COLO668 (cell line): Measurements from ENCODE around the gene ESM1.
"Not testable (repeated sequence)": the region's sequence is repeated elsewhere in the genome, so short reads cannot be mapped to it uniquely, and the experiment has no call there.

Source experiments
- DNase-seq: peaks from one replicate; lab custom pipeline; 2025; ENCODE audit not compliant: unreplicated experiment; lab: John Stamatoyannopoulos, UW

The ESM1 gene, protein sequence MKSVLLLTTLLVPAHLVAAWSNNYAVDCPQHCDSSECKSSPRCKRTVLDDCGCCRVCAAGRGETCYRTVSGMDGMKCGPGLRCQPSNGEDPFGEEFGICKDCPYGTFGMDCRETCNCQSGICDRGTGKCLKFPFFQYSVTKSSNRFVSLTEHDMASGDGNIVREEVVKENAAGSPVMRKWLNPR

GRCh38 chr5:54985301-54986268, at the start of gene ESM1:
ESM1 (minus strand) TSS chr5:54985593; CDS start chr5:54985517, 76 bp downstream.
- DNase-seq = peak; percentile 16

GRCh38 chr5:55033568-55033967, 48.2 kb upstream of the ESM1 start:
- DNase-seq = no peak

DNA sequence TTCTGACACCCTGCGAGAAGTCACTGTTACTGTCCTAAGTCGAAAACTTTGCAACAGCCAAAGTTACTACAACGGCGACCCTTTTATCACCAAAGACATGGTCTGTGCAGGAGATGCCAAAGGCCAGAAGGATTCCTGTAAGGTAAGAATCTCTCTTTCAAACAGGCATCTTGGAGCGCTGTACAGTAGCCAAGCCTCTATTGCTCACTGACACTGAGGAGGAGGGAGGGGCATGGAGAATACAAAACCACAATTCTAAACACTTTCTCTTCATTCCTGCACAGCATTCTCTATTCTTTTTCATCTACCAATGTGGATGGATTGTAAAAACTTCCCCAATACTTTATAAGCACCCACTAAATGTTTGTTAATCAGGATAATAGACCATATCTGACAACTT, 46.1 kb upstream of the ESM1 start:
- DNase-seq = no peak

DNA sequence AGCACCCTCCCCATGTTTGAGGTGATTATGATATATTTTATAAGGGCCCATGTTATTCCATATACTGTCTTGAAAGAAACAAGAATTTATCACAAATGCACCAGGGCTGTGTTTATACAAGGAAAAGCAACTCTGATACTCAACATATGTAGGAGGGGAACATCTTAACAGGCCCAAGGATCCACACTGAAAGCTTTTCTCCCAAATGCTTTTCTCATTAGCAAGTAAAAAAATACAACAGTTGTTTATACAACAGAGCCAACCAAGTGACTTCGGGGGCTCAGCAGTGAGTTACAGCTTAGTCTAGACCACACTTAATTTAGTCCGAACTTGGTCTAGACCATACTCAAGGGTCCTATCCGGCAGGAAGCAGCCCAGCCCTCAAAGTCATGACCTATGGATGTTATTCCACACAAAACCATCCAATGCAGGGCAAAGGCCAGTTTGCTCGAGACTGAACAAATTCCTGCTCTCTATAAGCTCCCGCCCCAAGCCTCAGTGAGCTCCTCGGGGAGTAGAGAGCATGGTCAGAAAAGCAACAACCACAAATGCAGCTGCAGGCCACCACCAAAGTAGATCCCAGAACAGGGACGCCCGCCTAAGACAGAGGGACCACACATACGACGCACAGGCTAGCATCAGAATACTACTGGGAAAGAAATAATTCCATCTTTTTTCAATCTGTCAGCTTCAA, 45.4 kb upstream of the ESM1 start:
- no peak for DNase-seq

- DNase-seq = no peak
These were observed 44.8 kb upstream of the ESM1 start for GRCh38 chr5:55030220-55030619.

DNA sequence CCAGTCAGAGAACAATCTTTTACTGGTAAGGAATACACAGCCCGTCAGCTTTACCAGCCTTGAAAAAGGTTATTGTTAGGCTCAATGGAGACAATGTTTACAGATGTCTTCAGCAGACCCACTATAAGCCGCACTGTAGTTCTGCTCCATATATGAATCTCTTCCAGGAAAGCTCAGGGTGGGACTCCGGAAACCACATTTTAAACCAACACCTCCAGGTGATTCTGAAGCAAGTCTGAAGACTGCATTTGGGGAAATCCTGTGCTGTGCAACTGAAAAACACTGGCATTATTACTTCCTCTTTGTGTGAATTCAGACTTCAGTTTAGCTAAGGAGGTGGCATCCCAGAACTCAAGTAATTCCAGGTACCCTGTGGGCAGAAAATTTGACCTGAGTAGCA, 42.2 kb upstream of the ESM1 start:
- DNase-seq = no peak

GRCh38 chr5:55022450-55022849, 37.1 kb upstream of the ESM1 start:
- DNase-seq = no peak

DNA sequence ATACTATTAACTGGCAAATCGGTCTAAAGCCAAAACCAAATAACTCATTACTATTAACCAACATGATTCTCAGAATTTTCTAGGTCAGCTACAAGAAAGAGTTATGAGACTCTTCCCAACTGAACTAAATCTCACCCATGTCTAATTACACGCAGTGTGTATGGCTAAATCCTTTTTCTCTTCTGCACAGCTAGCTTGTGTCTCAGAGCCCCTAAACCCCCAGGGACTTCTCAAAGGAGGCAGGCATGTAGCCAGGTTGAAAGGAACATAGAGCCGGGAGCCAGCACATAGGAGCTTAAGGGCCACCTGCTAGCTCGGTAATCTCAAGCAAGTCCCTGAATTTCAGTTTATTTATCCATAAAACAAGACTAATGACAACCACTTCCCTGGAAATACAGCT, 36.4 kb upstream of the ESM1 start:
- DNase-seq = no peak

DNA sequence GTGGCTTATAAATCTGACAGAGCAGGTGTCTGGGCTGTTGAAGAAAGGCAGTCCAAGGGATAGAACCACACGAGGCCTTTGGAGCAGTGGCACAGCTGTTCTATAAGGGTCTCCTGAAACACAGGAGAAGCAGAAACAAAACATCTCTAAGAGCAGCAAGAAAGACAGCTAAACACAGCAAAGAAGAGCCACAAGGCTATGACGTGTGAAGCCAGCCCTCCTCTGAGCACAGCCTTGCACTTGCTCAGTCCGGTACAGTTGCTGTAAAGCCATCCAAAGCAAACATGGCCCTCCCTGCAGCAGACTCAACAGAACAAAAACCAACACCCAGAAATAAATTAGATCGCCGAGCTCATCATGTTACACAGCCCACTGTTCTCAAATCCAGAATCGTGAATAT, 36.0 kb upstream of the ESM1 start:
- DNase-seq = no peak

GRCh38 chr5:55010149-55010548, 24.8 kb upstream of the ESM1 start:
- DNase-seq = not testable (repeated sequence)

DNA sequence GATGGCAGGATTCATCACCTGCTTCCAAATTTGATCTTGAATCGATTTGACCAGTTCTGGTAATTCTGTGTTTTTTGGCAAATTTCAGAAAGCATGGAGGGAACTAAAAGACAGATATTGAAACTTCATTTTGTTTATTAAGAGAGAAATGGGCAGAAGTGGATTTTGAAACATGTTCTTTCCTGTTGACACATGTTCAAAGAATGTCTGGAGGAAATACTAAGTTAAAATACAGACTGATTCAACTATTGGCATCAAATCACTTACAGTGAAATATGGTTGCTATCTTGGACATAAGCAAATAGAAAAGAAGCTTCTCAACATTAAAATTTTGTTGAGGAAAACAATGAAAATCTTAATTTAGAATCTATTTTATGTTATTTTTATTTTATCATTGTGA, 19.3 kb upstream of the ESM1 start:
- DNase-seq = no peak

- no peak for DNase-seq
These were observed 18.2 kb upstream of the ESM1 start for GRCh38 chr5:55003432-55004065.

GRCh38 chr5:55002166-55002565, 16.8 kb upstream of the ESM1 start:
- not testable (repeated sequence) for DNase-seq

GRCh38 chr5:54997081-54997480, 11.7 kb upstream of the ESM1 start:
- no peak for DNase-seq

- no peak for DNase-seq
These were observed 11.1 kb upstream of the ESM1 start for GRCh38 chr5:54996466-54996865.

DNA sequence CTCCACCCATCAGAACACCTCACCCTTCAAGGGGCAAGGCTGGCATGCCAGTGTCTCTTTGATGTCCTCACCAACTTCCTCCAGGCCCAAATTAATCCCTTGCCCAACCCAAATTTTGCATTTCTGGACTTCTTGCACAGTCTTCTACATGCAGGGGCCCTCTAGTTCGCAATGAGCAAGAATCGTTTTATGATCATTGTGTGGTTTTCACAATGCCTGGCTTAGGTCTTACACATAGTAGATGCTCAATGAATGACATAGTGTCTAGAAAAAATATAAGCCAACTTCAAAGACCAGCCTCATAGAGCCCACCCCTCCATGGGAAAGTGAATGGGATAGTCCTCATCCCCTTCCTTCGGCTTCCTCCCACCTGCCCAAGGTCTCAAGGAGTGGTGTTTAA, 9.8 kb upstream of the ESM1 start:
- DNase-seq = no peak

- DNase-seq = no peak
These were observed 9.2 kb upstream of the ESM1 start for GRCh38 chr5:54994628-54995027.

GRCh38 chr5:54993318-54993717, 7.9 kb upstream of the ESM1 start:
- no peak for DNase-seq

DNA sequence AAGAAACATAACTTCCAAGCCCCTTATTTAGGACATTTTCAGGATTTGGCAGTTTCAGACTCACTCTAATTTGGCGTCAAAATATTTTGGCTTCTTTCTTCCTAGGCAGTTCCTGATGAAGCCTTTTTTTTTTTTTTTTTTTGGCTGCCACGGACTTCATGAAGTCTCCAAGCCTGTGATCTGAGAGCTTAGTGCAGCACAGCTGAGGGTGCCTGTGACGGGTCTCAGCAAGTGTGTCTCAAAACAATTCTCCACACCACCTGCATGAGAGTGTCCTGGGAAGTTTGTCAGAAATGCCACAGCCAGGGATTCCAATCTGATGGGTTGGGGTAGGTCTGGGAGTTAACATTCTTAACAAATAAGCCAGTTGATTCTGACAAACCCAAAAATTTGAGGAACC, 6.0 kb upstream of the ESM1 start:
- DNase-seq = no peak

DNA sequence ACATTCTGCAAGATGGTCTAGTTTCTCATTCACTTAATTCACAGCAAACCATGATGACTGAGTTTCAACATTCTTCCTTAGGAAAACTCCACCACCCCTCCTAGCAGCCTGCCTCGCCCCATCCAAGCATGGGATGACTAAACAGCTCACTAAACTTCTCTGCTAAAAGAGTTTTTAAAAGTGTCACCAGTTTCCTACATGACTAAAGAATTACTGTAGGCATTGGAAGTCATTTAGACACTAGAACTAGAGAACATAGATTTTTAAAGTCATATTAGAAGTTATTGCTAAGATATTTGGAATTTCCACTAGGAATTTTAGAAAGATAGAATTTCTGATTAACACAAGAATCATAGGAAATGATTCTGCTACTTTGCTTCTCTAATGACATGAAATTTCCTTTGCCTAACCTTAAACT, 5.5 kb upstream of the ESM1 start:
- DNase-seq = no peak

- DNase-seq = no peak
These were observed 3.4 kb upstream of the ESM1 start for GRCh38 chr5:54988817-54989216.
